Measurements from ENCODE around the gene TBPL2. TPM values are rescaled to one million over a fixed set of nuclear protein-coding genes. Genes with fewer than 3 reads are reported as not detected.

The TBPL2 gene
- total RNA-seq = not detected in 2 replicates

GRCh38 chr14:55440385-55440784, at the start of gene TBPL2:
Gene TBPL2 (minus strand): TSS chr14:55440616. CDS start chr14:55440449, 167 bp downstream.

DNA sequence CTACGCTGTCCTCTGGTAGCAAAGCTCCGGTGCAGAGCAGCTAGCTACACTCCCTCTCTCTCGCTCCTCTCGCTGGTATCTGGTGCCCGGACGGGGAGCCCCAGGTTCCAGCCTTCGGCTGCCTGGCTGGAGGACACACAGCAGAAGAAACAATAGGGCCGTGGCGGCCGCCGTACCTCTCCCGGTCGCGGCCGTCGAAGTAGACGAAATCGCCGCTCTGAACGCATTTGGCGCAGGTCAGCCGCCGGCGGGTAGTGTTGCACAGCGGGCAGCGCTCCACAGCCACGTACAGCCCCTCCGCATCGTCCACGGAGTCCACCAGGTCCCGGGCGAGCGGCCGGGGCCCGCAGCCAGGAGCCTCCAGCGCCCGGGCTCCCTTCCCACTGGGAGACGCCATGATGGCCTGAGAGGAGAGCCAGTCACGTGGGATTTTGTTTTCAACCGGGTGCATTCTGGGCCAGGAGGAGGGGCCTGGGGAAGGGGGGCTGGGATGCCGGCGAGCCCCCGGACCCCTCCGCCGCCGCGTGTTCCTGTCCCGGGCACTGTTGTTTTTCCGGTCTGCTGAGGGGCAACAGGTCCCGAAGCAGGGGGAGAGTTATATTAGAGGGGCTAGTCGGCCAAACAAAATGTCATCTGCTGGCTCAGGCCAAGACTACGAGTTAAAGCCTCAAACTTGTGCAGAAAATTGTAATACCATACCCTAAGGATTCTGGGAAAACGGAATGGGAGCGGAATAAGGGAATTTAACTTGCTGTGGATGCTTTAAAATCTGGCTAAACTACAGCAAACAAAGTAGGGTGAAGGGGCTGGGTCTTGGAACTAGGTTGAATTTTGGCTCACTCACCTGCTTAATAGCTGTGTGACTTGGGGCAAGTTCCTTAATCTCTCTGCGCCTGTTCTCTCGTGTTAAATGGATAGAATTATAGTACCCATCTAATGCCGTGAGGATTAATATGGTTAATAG, 28.7 kb downstream of the TBPL2 start, which contains the start of gene ATG14:
Gene ATG14 (minus strand): TSS at position 405 of the 964 bp plus-strand sequence. CDS start 8 bp downstream, at position 397.

Other genes with a start within 250 kb of the TBPL2 start
- 7.0 and 53.7 TPM in 2 replicates for gene DLGAP5, start 249.0 kb downstream of the TBPL2 start, total RNA-seq
- gene FBXO34, start 169.2 kb downstream of the TBPL2 start, total RNA-seq = 23.7 and 26.8 TPM in 2 replicates
- 9.0 and 21.4 TPM in 2 replicates for gene ATG14, start 28.8 kb downstream of the TBPL2 start, total RNA-seq
- gene KTN1, start 139.6 kb upstream of the TBPL2 start, total RNA-seq = 184 and 190 TPM in 2 replicates